Lower lobe of right lung (tissue), 2 donors: ENCODE data around the gene IGFL2. TPM values are rescaled to one million over a fixed set of nuclear protein-coding genes. Genes with fewer than 3 reads are reported as not detected.

ENCODE experiments used
- ATAC-seq, 2 donors: fragments of 200-7000 bp; cut with Tn5 transposase; one replicate each; pipeline ENCODE4 v1.9.1; 2020 to 2022; ENCODE audit warnings: mild to moderate bottlenecking in 2 of 2, moderate library complexity in 2 of 2
- DNase-seq: peaks from one replicate; pipeline ENCODE4 v3.0.0-alpha.2; 2020
- H3K27ac ChIP-seq: fragments of 200-600 bp; one replicate; pipeline ENCODE4 v1.8.0; 2022
- H3K27me3 ChIP-seq: fragments of 200-600 bp; one replicate; pipeline ENCODE4 v1.8.0; 2022; ENCODE audit warnings: low read depth
- H3K36me3 ChIP-seq: fragments of 200-600 bp; one replicate; pipeline ENCODE4 v1.8.0; 2022; ENCODE audit warnings: mild to moderate bottlenecking
- H3K4me1 ChIP-seq: fragments of 200-600 bp; one replicate; pipeline ENCODE4 v1.8.0; 2022
- H3K4me3 ChIP-seq: fragments of 200-600 bp; one replicate; pipeline ENCODE4 v1.8.0; 2022; ENCODE audit warnings: mild to moderate bottlenecking
- H3K9me3 ChIP-seq: fragments of 200-600 bp; one replicate; pipeline ENCODE4 v1.8.0; 2022
- CTCF ChIP-seq: fragments of 200-600 bp; IDR thresholded peaks from one replicate; pipeline ENCODE4 v1.8.0; 2022; ENCODE audit warnings: antibody characterized with exemption, mild to moderate bottlenecking
- intact Hi-C: fragments of 100-400 bp; cut with DNase I; formaldehyde crosslinking; loops from one replicate; pipeline ENCODE4 v1.11.0; 2022
- total RNA-seq: library from RNA; stranded (reverse); fragmentation: NEBNext Ultra II Directional; extraction: Animal tissue kit (Norgen Biotek cat#: 25700); gene quantifications from one replicate; pipeline ENCODE4 v1.2.1, GENCODE V29; 2021
- donor health status: DM: no; HTN: yes; CAD: no; lungs with severe emphysema.

Gene IGFL2
- total RNA-seq, 1 donor from 2014 or later = not detected

GRCh38 chr19:46111376-46111775 lies 36.7 kb upstream of the IGFL2 start:
- intact Hi-C loops = no loop called here
- no peak for ATAC-seq
- H3K9me3 ChIP-seq = no peaks in the 10 kb centered on the region
- H3K27me3 ChIP-seq = peaks cover 11% of the 10 kb centered on the region
- H3K4me3 ChIP-seq = no peak overlapping the region
- no peaks in the 10 kb centered on the region for H3K36me3 ChIP-seq
- no peak for DNase-seq
- no peak for TF ChIP-seq CTCF
- H3K27ac ChIP-seq = no peak overlapping the region
- H3K4me1 ChIP-seq = no peaks in the 10 kb centered on the region

- DNase-seq = no peak
- intact Hi-C loops = no loop called here
- ATAC-seq = no peak
- Histone ChIP-seq H3K9me3 (no peaks in the 10 kb centered on the region), H3K27me3 (peaks cover 16% of the 10 kb centered on the region), H3K27ac (no peak overlapping the region), H3K4me3 (no peak overlapping the region), H3K36me3 (no peaks in the 10 kb centered on the region), H3K4me1 (no peaks in the 10 kb centered on the region)
- no peak for TF ChIP-seq CTCF
These were observed 35.5 kb upstream of the IGFL2 start for GRCh38 chr19:46112527-46112926.

GRCh38 chr19:46113726-46114125 lies 34.3 kb upstream of the IGFL2 start:
- H3K4me1 ChIP-seq = no peaks in the 10 kb centered on the region
- no peaks in the 10 kb centered on the region for H3K36me3 ChIP-seq
- H3K4me3 ChIP-seq = no peak overlapping the region
- DNase-seq (no peak), ATAC-seq (no peak)
- no peaks in the 10 kb centered on the region for H3K9me3 ChIP-seq
- no peak for TF ChIP-seq CTCF
- H3K27me3 ChIP-seq = peaks cover 16% of the 10 kb centered on the region
- intact Hi-C loops = no loop called here
- no peak overlapping the region for H3K27ac ChIP-seq

- ATAC-seq (no peak), DNase-seq (no peak)
- no peak for TF ChIP-seq CTCF
- H3K27me3 ChIP-seq = peaks cover 17% of the 10 kb centered on the region
- no peaks in the 10 kb centered on the region for H3K9me3 ChIP-seq
- no peaks in the 10 kb centered on the region for H3K4me1 ChIP-seq
- no peaks in the 10 kb centered on the region for H3K36me3 ChIP-seq
- no peak overlapping the region for H3K27ac ChIP-seq
- intact Hi-C loops = no loop called here
- H3K4me3 ChIP-seq = no peak overlapping the region
These were observed 32.5 kb upstream of the IGFL2 start for GRCh38 chr19:46115396-46116106.

- no peak for ATAC-seq
- Histone ChIP-seq H3K4me3 (no peak overlapping the region), H3K27me3 (peaks cover 20% of the 10 kb centered on the region), H3K9me3 (no peaks in the 10 kb centered on the region), H3K36me3 (no peaks in the 10 kb centered on the region), H3K4me1 (no peaks in the 10 kb centered on the region), H3K27ac (no peak overlapping the region)
- intact Hi-C loops = no loop called here
- TF ChIP-seq CTCF = no peak
- no peak for DNase-seq
These were observed 31.9 kb upstream of the IGFL2 start for GRCh38 chr19:46116121-46116520.
